HepG2 (cell line): Measurements from ENCODE around the gene RANGRF. TPM values are rescaled to one million over a fixed set of nuclear protein-coding genes. Genes with fewer than 3 reads are reported as not detected.

Experiments
- CENPX ChIP-seq: sonication (generic); formaldehyde crosslinking; IDR thresholded peaks from 2 replicates; pipeline ENCODE4 v1.9.0; 2021; ENCODE audit warnings: mild to moderate bottlenecking, missing genetic modification reagents, moderate library complexity
- CREB3 ChIP-seq: sonication (generic); formaldehyde crosslinking; IDR thresholded peaks from 2 replicates; pipeline ENCODE4 v1.5.0; 2020; ENCODE audit warnings: missing genetic modification reagents
- HIVEP1 ChIP-seq: sonication (generic); formaldehyde crosslinking; IDR thresholded peaks from 2 replicates; pipeline ENCODE4 v1.4.0; 2020; ENCODE audit warnings: mild to moderate bottlenecking, missing genetic modification reagents
- JARID2 ChIP-seq: sonication (generic); formaldehyde crosslinking; IDR thresholded peaks from 2 replicates; pipeline ENCODE4 v1.8.1; 2023; ENCODE audit warnings: missing genetic modification reagents, inconsistent platforms; ENCODE audit not compliant: insufficient replicate concordance
- MED8 ChIP-seq: sonication (generic); formaldehyde crosslinking; IDR thresholded peaks from 2 replicates; pipeline ENCODE4 v1.8.1; 2023; ENCODE audit warnings: mild to moderate bottlenecking, missing genetic modification reagents; ENCODE audit not compliant: insufficient replicate concordance
- ONECUT2 ChIP-seq: sonication (generic); formaldehyde crosslinking; IDR thresholded peaks from 2 replicates; pipeline ENCODE4 v1.4.0; 2020; ENCODE audit warnings: missing genetic modification reagents
- ZNF274 ChIP-seq: sonication (generic); formaldehyde crosslinking; IDR thresholded peaks from 2 replicates; pipeline ENCODE4 v1.5.1; 2020; ENCODE audit warnings: mild to moderate bottlenecking, missing genetic modification reagents
- ZNF547 ChIP-seq: sonication (generic); formaldehyde crosslinking; IDR thresholded peaks from 2 replicates; pipeline ENCODE4 v1.5.1; 2020; ENCODE audit warnings: mild to moderate bottlenecking, missing genetic modification reagents
- ZNF556 ChIP-seq: sonication (generic); formaldehyde crosslinking; IDR thresholded peaks from 2 replicates; pipeline ENCODE4 v1.4.0; 2020; ENCODE audit warnings: mild to moderate bottlenecking, missing genetic modification reagents, borderline replicate concordance
- ZNF567 ChIP-seq: sonication (generic); formaldehyde crosslinking; IDR thresholded peaks from 2 replicates; pipeline ENCODE4 v1.8.1; 2023; ENCODE audit warnings: mild to moderate bottlenecking, missing genetic modification reagents, borderline replicate concordance
- ZNF7 ChIP-seq: IDR thresholded peaks from 2 replicates; pipeline ENCODE4 v1.6.1; 2016; ENCODE audit warnings: missing biosample characterization, missing genetic modification reagents
- ZSCAN9 ChIP-seq: IDR thresholded peaks from 2 replicates; pipeline ENCODE4 v1.6.1; 2016; ENCODE audit warnings: borderline replicate concordance
- polyA plus RNA-seq, 8 experiments: library from polyadenylated mRNA; depleted of rRNA in 3 of 8; stranded (reverse) in 7 of 8; unstranded in 1 of 8; fragments of >200 nt; fragmentation: Illumina TruSeq in 4 of 8; extraction: Trizol in 4 of 8; gene quantifications; 2 replicates each; pipeline versions ENCODE4 v1.2.1 to v1.2.3, GENCODE V29; 2011 to 2016; ENCODE audit warnings: low read depth in 4 of 8, missing spikeins in 1 of 8, mixed read lengths in 1 of 8; ENCODE audit not compliant: insufficient read depth in 1 of 8
- total RNA-seq, 5 experiments: library from RNA; depleted of rRNA; stranded (reverse); fragments of >200 nt; fragmentation: Illumina TruSeq; extraction: Trizol; gene quantifications; 2 replicates each; pipeline ENCODE4 v1.2.3, GENCODE V29; 2016; ENCODE audit warnings: low read depth in 1 of 5
- TF ChIP-seq, protein P1 (sequence below): sonication (generic); formaldehyde crosslinking; IDR thresholded peaks from 2 replicates; pipeline ENCODE4 v1.4.0; 2020; ENCODE audit warnings: mild to moderate bottlenecking, missing genetic modification reagents
- TF ChIP-seq, protein P2 (sequence below), 2 experiments: sonication (generic) in 1 of 2; formaldehyde crosslinking in 1 of 2; IDR thresholded peaks; 2 replicates each; pipeline versions ENCODE4 v1.4.0 to v1.6.1; 2018 to 2020; ENCODE audit warnings: missing genetic modification reagents in 2 of 2, borderline replicate concordance in 1 of 2, low read depth in 1 of 2, mild to moderate bottlenecking in 1 of 2, missing biosample characterization in 1 of 2

The RANGRF gene
- total and polyA plus RNA-seq, 2 of the 13 experiments (the other 11 are each of a cell fraction or from before 2014, with no cell fraction given) = 18.6 to 40.7 TPM

GRCh38 chr17:8287651-8288335, 677 bp upstream of the RANGRF start (continued):
- TF ChIP-seq ZNF567 (CRISPR knock-in tag) (0 out of 2 replicates have a peak, but pooled peaks have one; percentile 71), ZNF547 (CRISPR knock-in tag) (0 out of 2 replicates have a peak, but pooled peaks have one; percentile 12), ZNF556 (CRISPR knock-in tag) (0 out of 2 replicates have a peak, but pooled peaks have one; percentile 1), ZSCAN9 (CRISPR knock-in tag) (no peak), HIVEP1 (0 out of 2 replicates have a peak, but pooled peaks have one; percentile 6), ZNF7 (CRISPR knock-in tag) (no peak), CENPX (CRISPR knock-in tag) (no peak), CREB3 (CRISPR knock-in tag) (no peak), ZNF274 (CRISPR knock-in tag) (peak; percentile 4; the same call in 1 of the 2 replicates), ONECUT2 (no peak), JARID2 (no peak), MED8 (CRISPR knock-in tag) (peak; percentile 44)
- TF ChIP-seq, protein P1, sequence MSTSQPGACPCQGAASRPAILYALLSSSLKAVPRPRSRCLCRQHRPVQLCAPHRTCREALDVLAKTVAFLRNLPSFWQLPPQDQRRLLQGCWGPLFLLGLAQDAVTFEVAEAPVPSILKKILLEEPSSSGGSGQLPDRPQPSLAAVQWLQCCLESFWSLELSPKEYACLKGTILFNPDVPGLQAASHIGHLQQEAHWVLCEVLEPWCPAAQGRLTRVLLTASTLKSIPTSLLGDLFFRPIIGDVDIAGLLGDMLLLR (CRISPR knock-in tag) = peak; percentile 8; the same call in 1 of the 2 replicates
- TF ChIP-seq, protein P2, sequence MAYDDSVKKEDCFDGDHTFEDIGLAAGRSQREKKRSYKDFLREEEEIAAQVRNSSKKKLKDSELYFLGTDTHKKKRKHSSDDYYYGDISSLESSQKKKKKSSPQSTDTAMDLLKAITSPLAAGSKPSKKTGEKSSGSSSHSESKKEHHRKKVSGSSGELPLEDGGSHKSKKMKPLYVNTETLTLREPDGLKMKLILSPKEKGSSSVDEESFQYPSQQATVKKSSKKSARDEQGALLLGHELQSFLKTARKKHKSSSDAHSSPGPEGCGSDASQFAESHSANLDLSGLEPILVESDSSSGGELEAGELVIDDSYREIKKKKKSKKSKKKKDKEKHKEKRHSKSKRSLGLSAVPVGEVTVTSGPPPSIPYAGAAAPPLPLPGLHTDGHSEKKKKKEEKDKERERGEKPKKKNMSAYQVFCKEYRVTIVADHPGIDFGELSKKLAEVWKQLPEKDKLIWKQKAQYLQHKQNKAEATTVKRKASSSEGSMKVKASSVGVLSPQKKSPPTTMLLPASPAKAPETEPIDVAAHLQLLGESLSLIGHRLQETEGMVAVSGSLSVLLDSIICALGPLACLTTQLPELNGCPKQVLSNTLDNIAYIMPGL (CRISPR knock-in tag; IDR thresholded peaks at IDR 0.05; ENCODE audit: borderline replicate concordance in 1 of 2, low read depth in 1 of 2) = no peak
